Subcutaneous adipose tissue (tissue), 4 donors: ENCODE measurements around the gene NAA20. TPM values are rescaled to one million over a fixed set of nuclear protein-coding genes. Genes with fewer than 3 reads are reported as not detected.

ENCODE experiments used
- CTCF ChIP-seq: fragments of 450-650 bp; IDR thresholded peaks from one replicate; pipeline ENCODE4 v1.5.1; 2016; ENCODE audit warnings: low read depth, mild to moderate bottlenecking, control low read depth, antibody characterized with exemption, moderate library complexity
- total RNA-seq, 4 donors: library from RNA; depleted of rRNA; stranded (reverse); fragments of >200 nt; gene quantifications; one replicate each; pipeline ENCODE4 v1.1.0, GENCODE V29; 2016

Gene NAA20
- total RNA-seq, 4 donors from 2014 or later = 25.4 to 46.7 (median 42.2) TPM

DNA sequence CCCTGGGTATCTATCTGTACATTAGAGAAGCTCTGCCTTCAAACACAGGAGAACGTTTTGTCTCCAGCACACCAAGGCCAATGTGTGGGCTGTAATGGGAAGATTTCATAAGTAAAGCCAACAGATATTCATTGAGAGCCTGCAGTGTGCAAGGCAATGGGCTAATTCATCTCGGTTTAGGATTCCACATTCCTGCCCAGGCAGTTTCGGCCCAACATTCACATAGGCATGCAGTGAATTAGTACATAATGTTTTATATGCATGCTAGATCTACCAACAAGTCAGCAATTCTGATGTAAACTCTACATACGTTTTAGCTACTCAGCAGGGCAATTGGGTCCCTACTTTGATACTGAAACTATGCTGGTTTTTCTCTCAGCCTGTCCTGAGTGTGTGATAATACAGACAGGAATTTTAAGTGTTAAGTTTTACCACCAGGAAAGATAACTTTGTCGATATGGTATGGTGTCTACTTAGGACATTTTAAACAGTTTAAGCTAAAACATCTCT, 46.9 kb upstream of the NAA20 start:
- no peak for TF ChIP-seq CTCF

GRCh38 chr20:19971116-19971515, 46.0 kb upstream of the NAA20 start:
- no peak for TF ChIP-seq CTCF

- TF ChIP-seq CTCF = no peak
Observed at GRCh38 chr20:19973961-19974629, 43.1 kb upstream of the NAA20 start.

- no peak for TF ChIP-seq CTCF
Observed at GRCh38 chr20:19974630-19975435, 42.3 kb upstream of the NAA20 start.

DNA sequence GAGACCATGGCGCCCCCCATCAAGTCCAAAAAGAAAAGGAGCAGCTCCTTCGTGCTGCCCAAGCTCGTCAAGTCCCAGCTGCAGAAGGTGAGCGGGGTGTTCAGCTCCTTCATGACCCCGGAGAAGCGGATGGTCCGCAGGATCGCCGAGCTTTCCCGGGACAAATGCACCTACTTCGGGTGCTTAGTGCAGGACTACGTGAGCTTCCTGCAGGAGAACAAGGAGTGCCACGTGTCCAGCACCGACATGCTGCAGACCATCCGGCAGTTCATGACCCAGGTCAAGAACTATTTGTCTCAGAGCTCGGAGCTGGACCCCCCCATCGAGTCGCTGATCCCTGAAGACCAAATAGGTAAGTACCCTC, 41.7 kb upstream of the NAA20 start:
- TF ChIP-seq CTCF = no peak

DNA sequence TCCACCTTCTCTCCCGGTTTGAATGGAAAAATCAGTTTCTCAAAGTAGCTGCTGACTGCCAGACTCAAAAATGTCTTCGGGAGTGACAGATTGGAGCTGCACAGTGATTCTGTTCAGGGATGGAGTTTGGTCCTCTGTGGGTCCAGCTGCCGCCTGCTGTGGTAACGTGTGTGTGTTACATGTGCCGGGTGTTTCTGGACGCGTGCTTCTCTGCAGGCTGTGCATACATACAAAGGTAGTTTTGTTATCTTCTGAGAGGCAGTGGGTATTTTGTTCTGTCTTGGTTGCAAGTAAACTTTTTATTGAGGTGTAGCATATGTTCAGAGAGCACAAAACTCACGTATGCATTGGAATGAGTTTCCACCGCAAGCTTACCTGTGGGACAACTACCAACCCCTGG, 41.3 kb upstream of the NAA20 start:
- no peak for TF ChIP-seq CTCF

DNA sequence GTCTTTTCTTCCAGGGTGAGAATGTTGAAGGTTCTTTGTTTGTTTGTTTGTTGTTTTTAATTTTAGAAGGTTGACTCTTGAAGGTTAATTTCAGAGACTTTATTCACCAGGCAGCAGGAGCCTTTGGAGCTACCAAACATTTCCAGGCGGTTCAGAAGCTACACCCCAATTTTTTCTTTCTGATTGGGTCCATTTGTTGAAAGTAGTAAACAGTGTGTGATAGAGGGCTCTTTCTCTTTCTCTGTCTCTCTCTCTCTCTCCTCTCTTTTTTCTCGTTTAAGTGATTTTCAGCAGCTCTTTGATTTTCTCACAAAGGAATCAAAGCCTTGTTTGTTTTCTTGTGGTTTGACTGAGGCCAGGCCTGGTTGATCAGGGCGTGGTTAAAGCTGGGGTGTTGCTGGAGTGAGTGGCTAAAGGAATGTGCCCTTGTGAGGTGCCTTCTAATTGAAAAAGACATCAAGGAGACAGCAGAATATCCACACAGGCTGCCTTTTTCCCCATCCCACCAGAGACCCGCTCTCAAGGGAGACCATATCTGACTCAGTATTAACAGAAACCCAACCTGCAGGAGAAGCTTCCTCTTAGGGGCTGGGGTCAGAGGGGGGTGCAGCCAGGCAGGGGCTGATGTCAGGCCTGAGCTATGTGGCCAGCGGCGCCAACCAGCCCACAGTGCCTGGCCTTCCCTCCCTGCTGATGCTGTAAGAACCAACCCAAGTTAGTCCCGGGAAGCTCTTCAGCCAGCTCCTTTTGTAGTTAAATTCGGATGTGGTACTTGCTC, 40.4 kb upstream of the NAA20 start:
- no peak for TF ChIP-seq CTCF
